ENCODE results near the gene SUN1.

Gene SUN1

GRCh38 chr7:897771-898376, 65.6 kb downstream of the SUN1 start:
- TF ChIP-seq, protein P1, sequence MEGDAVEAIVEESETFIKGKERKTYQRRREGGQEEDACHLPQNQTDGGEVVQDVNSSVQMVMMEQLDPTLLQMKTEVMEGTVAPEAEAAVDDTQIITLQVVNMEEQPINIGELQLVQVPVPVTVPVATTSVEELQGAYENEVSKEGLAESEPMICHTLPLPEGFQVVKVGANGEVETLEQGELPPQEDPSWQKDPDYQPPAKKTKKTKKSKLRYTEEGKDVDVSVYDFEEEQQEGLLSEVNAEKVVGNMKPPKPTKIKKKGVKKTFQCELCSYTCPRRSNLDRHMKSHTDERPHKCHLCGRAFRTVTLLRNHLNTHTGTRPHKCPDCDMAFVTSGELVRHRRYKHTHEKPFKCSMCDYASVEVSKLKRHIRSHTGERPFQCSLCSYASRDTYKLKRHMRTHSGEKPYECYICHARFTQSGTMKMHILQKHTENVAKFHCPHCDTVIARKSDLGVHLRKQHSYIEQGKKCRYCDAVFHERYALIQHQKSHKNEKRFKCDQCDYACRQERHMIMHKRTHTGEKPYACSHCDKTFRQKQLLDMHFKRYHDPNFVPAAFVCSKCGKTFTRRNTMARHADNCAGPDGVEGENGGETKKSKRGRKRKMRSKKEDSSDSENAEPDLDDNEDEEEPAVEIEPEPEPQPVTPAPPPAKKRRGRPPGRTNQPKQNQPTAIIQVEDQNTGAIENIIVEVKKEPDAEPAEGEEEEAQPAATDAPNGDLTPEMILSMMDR (IDR thresholded peaks at IDR 0.05; ENCODE audit: low read depth, low read length, missing control alignments) = no peak
- DNase-seq (ENCODE audit: low read depth) = no peak
- no peak overlapping the region for H3K4me3 ChIP-seq (ENCODE audit: low read depth, low read length)
- in situ Hi-C loops (cut with HindIII; ENCODE audit: low sequenced_read_pairs) = no loop called here

DNA sequence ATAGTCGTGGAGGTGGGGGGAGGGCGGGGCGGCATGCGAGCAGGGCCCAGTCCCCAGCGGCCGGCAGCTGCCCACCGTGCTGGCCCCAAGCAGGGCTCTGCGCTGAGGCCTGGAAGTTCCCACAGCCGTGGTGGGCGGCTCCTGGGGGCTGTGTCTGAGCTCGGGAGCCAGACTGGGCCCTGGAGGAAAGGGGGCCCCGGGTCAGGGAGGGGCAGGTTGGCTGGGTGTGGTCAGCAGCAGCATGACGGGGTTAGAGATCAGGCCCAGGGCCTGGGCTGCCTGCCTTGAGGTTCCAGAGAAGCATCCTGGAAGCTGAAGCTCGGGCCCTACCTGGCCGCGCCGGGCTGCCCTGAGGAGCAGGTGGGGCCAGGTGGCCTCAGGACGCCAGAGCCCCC, 66.2 kb downstream of the SUN1 start:
- no peak overlapping the region for H3K4me3 ChIP-seq (ENCODE audit: low read depth, low read length)
- TF ChIP-seq, protein P1 (IDR thresholded peaks at IDR 0.05; ENCODE audit: low read depth, low read length, missing control alignments) = no peak
- no peak for DNase-seq (ENCODE audit: low read depth)
- in situ Hi-C loops (cut with HindIII; ENCODE audit: low sequenced_read_pairs) = no loop called here

DNA sequence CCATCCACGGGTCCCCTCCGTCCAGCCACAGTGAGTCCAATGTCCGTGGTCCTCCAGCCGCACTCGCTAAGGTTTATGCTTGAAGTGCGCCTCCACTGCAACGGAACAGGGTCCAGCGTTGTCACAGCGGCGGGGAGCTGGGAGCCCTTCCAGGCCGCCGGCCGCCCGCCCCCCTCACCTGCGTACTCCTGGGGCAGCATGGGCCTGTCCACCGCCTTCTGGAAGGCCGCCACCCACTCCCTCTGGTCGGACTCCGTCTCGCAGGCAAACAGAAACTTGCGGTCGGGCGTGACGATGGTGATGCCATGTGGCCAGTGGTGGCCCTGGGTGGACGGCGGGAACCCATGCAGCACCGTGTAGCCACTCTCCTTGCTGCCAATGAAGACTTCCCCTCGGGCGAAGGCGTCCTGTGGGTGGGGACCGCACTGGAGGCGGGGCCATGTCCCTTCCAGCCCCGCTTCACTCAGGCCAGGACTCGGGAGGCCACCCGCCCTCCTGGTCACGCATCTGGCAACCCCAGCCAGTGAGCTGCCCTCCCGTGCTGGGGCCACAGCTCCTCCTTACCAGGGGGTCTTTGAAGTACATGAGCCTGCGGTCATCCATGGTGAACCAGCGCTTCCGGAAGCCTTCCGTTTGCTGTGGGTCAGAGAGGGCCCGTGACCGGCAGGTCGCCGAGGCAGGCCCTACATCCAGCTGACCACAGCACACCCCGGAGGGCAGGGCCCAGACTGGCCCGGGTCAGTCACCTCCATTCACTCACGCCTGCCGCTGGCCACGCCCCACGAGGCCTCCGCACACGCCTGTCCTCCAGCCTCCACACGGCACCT, 66.8 kb downstream of the SUN1 start:
- in situ Hi-C loops (cut with HindIII; ENCODE audit: low sequenced_read_pairs) = no loop called here
- TF ChIP-seq, protein P1 (IDR thresholded peaks at IDR 0.05; ENCODE audit: low read depth, low read length, missing control alignments) = no peak
- no peak overlapping the region for H3K4me3 ChIP-seq (ENCODE audit: low read depth, low read length)
- no peak for DNase-seq (ENCODE audit: low read depth)

GRCh38 chr7:899806-900205, 67.5 kb downstream of the SUN1 start:
- in situ Hi-C loops (cut with HindIII; ENCODE audit: low sequenced_read_pairs) = no loop called here
- H3K4me3 ChIP-seq (ENCODE audit: low read depth, low read length) = no peak overlapping the region
- TF ChIP-seq, protein P1 (IDR thresholded peaks at IDR 0.05; ENCODE audit: low read depth, low read length, missing control alignments) = no peak
- no peak for DNase-seq (ENCODE audit: low read depth)

DNA sequence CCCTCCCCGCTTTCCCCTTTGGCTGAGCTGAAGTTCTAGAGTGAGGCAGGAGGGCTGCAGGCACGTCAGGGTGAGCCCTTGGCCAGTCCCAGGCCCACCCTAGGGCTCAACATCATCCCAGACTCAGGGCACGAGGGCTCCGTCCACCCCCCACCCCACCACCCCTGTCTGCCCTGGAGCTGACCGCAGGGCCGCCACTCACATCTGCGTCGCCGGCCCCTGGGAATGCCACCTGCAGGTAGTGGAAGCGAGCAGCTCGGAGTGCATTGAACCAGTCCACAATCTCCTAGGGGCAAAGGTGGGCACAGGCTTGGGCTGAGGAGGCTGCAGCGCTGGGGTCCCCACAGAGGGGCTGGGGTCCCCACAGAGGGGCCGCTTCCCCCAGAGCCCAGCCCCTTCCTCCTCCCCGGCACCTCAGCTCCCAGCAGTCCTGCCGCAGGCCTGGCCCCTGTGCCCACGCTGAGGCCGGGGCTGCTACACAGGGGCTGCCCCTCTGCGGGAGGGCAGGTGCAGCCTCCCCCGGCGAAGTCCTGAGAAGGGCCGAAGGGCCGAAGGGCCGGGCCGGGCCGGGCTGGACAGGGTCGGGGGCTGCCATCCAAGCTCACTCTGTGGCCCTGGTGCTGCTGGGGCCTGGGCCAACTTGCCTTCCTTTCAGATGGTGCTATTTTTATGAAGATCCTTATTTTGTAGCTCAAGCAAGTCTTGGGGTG, 68.2 kb downstream of the SUN1 start:
- TF ChIP-seq, protein P1 (IDR thresholded peaks at IDR 0.05; ENCODE audit: low read depth, low read length, missing control alignments) = no peak
- no peak overlapping the region for H3K4me3 ChIP-seq (ENCODE audit: low read depth, low read length)

DNA sequence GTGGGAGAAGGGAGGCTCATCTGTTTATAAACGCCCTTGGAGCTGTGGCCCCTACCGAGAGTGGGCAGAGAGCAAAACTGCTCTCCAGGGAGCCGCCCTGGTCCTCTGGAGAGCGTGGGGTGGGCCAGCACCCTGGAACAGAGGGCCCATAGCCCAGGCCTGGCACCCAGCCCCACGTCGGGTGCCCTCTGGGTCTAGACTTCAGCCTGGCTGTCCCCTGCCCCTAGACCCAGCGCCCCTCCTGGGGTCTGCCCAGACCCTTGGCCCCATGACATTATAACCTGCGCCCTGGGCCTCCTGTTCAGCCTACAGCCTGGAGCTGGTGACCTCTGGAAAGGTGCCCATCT, 68.7 kb downstream of the SUN1 start:
- in situ Hi-C loops (cut with HindIII; ENCODE audit: low sequenced_read_pairs) = no loop called here
- DNase-seq (ENCODE audit: low read depth) = no peak
- H3K4me3 ChIP-seq (ENCODE audit: low read depth, low read length) = no peak overlapping the region
- TF ChIP-seq, protein P1 (IDR thresholded peaks at IDR 0.05; ENCODE audit: low read depth, low read length, missing control alignments) = no peak

More for the DNA sequence above, 68.2 kb downstream of the SUN1 start:
- in situ Hi-C loops (cut with HindIII; ENCODE audit: low sequenced_read_pairs) = no loop called here
- no peak for DNase-seq (ENCODE audit: low read depth)

Data from astrocyte of the cerebellum (primary cell).